ENCODE data around the gene DIABLO. TPM values are rescaled to one million over a fixed set of nuclear protein-coding genes. Genes with fewer than 3 reads are reported as not detected.

The DIABLO gene
- total and polyA plus RNA-seq, 12 donors, result 18.1 to 68.6 (median 32.8) TPM

GRCh38 chr12:122235741-122236140 is 9.9 kb upstream of the DIABLO start:
- no peaks in the 10 kb centered on the region for H3K4me1 ChIP-seq
- ATAC-seq (no peak), DNase-seq (no peak)
- TF ChIP-seq CTCF (IDR thresholded peaks at IDR 0.05), result no peak
- intact Hi-C loops (cut with DNase I), result no loop called here
- no peak overlapping the region for H3K4me3 ChIP-seq
- 85 to 95% methylated on average over 7 of the region's 7 CpGs for WGBS, 2 donors
- H3K27me3 ChIP-seq, result no peaks in the 10 kb centered on the region
- no peaks in the 10 kb centered on the region for H3K9me3 ChIP-seq
- H3K27ac ChIP-seq, result no peak overlapping the region
- H3K36me3 ChIP-seq, result peaks cover 0 to 96% (median 42%) of the 10 kb centered on the region in 9 donors

GRCh38 chr12:122232691-122233090 is 6.8 kb upstream of the DIABLO start:
- H3K9me3 ChIP-seq, result no peaks in the 10 kb centered on the region
- no peak for TF ChIP-seq CTCF (IDR thresholded peaks at IDR 0.05)
- peaks cover 0 to 89% (median 57%) of the 10 kb centered on the region in 9 donors for H3K36me3 ChIP-seq
- DNase-seq, result no peak
- intact Hi-C loops (cut with DNase I), result no loop called here
- ATAC-seq, result no peak
- H3K27ac ChIP-seq, result no peak overlapping the region
- H3K4me3 ChIP-seq, result no peak overlapping the region
- no peaks in the 10 kb centered on the region for H3K4me1 ChIP-seq
- H3K27me3 ChIP-seq, result no peaks in the 10 kb centered on the region
- WGBS, 2 donors, result 94% methylated on average over 10 of the region's 10 CpGs

- ATAC-seq, result no peak
- WGBS, 2 donors, result 69 to 87% methylated on average over 6 of the region's 6 CpGs
- DNase-seq, result no peak
- Histone ChIP-seq H3K9me3 (no peaks in the 10 kb centered on the region), H3K36me3 (peaks cover 0 to 77% (median 54%) of the 10 kb centered on the region in 9 donors), H3K4me3 (no peak overlapping the region), H3K27ac (no peak overlapping the region), H3K27me3 (no peaks in the 10 kb centered on the region), H3K4me1 (peaks cover 5 to 11% (median 8%) of the 10 kb centered on the region in 9 donors)
- no peak for TF ChIP-seq CTCF (IDR thresholded peaks at IDR 0.05)
- intact Hi-C loops (cut with DNase I), result no loop called here
These were observed 4.9 kb upstream of the DIABLO start for GRCh38 chr12:122230798-122231197.

- no peak overlapping the region for H3K27ac ChIP-seq
- WGBS, 2 donors, result 89% methylated on average over 5 of the region's 5 CpGs
- intact Hi-C loops (cut with DNase I), result no loop called here
- H3K4me3 ChIP-seq, result no peak overlapping the region
- H3K4me1 ChIP-seq, result peaks cover 10 to 33% (median 26%) of the 10 kb centered on the region in 9 donors
- no peak for ATAC-seq
- no peak for DNase-seq
- H3K36me3 ChIP-seq, result peaks cover 0 to 63% (median 40%) of the 10 kb centered on the region in 9 donors
- TF ChIP-seq CTCF (IDR thresholded peaks at IDR 0.05), result no peak
- H3K27me3 ChIP-seq, result no peaks in the 10 kb centered on the region
- no peaks in the 10 kb centered on the region for H3K9me3 ChIP-seq
These were observed 2.2 kb upstream of the DIABLO start for GRCh38 chr12:122228092-122228491.

All from heart right ventricle (tissue), 16 donors.